Liver (tissue), 9 donors: ENCODE measurements around the gene TMEM86B. TPM values are rescaled to one million over a fixed set of nuclear protein-coding genes. Genes with fewer than 3 reads are reported as not detected.

Experiments
- DNase-seq: peaks from one replicate; pipeline ENCODE4 v3.0.0-alpha.2; 2017; ENCODE audit warnings: low spot score
- H3K27ac ChIP-seq, 2 donors: one replicate each; pipeline ENCODE4 v1.7.0; 2013; ENCODE audit warnings: inconsistent platforms in 2 of 2, low read length in 2 of 2, control low read depth in 1 of 2, low read depth in 1 of 2, mild to moderate bottlenecking in 1 of 2
- H3K27me3 ChIP-seq, 4 donors: one replicate each; pipeline versions ENCODE4 v1.6.1 to v1.7.0; 2013; ENCODE audit warnings: low read length in 3 of 4, inconsistent platforms in 1 of 4, mild to moderate bottlenecking in 1 of 4, moderate library complexity in 1 of 4; ENCODE audit not compliant: control insufficient read depth in 4 of 4, insufficient read depth in 4 of 4
- H3K36me3 ChIP-seq, 4 donors: one replicate each; pipeline versions ENCODE4 v1.6.1 to v1.7.0; 2013; ENCODE audit warnings: low read length in 3 of 4, mild to moderate bottlenecking in 3 of 4, low read depth in 1 of 4, moderate library complexity in 1 of 4; ENCODE audit not compliant: control insufficient read depth in 4 of 4, insufficient read depth in 3 of 4
- H3K4me1 ChIP-seq, 4 donors: one replicate each; pipeline versions ENCODE4 v1.6.1 to v1.7.0; 2013; ENCODE audit warnings: low read length in 3 of 4, mild to moderate bottlenecking in 3 of 4, moderate library complexity in 1 of 4; ENCODE audit not compliant: control insufficient read depth in 4 of 4, insufficient read depth in 4 of 4
- H3K4me3 ChIP-seq, 3 donors: one replicate each; pipeline versions ENCODE4 v1.6.1 to v1.7.0; 2013; ENCODE audit warnings: low read length in 3 of 3, control low read depth in 1 of 3, low read depth in 1 of 3, mild to moderate bottlenecking in 1 of 3
- H3K9ac ChIP-seq, 2 donors: one replicate each; pipeline ENCODE4 v1.7.0; 2013; ENCODE audit warnings: low read length in 2 of 2, mild to moderate bottlenecking in 2 of 2, moderate library complexity in 2 of 2, control low read depth in 1 of 2, low read depth in 1 of 2
- H3K9me3 ChIP-seq, 4 donors: one replicate each; pipeline versions ENCODE4 v1.6.1 to v1.7.0; 2013; ENCODE audit warnings: low read length in 3 of 4; ENCODE audit not compliant: control insufficient read depth in 4 of 4
- FOXA1 ChIP-seq: IDR thresholded peaks from 2 replicates; pipeline ENCODE4 v1.6.1; 2016; ENCODE audit warnings: antibody characterized with exemption
- JUND ChIP-seq, 2 donors: IDR thresholded peaks; 2 replicates each; pipeline ENCODE4 v1.6.1; 2016; ENCODE audit warnings: antibody characterized with exemption in 2 of 2
- RAD21 ChIP-seq, 2 donors: IDR thresholded peaks; 2 replicates each; pipeline ENCODE4 v1.6.1; 2016; ENCODE audit warnings: antibody characterized with exemption in 2 of 2, mild to moderate bottlenecking in 2 of 2
- SP1 ChIP-seq: IDR thresholded peaks from 2 replicates; pipeline ENCODE4 v1.6.1; 2018; ENCODE audit warnings: antibody characterized with exemption, mild to moderate bottlenecking
- TAF1 ChIP-seq: conservative IDR thresholded peaks from 2 replicates; pipeline ENCODE4 v1.6.1; 2016; ENCODE audit warnings: antibody characterized with exemption, mild to moderate bottlenecking
- YY1 ChIP-seq: IDR thresholded peaks from 2 replicates; pipeline ENCODE4 v1.6.1; 2016; ENCODE audit warnings: antibody characterized with exemption, mild to moderate bottlenecking
- WGBS: extraction: QIAGEN DNeasy Blood & Tissue Kit; methylation state at CpG from one replicate; pipeline ENCODE4 v1.1.7; 2013; 5-methylcytosine and 5-hydroxymethylcytosine counted together
- polyA plus RNA-seq, 2 donors: library from polyadenylated mRNA; stranded (reverse) in 1 of 2; unstranded in 1 of 2; fragments of 200-250 nt in 1 of 2; fragments of >200 nt in 1 of 2; fragmentation: Nextera tagmentation in 1 of 2; extraction: Ambion mirVana in 1 of 2; gene quantifications; one replicate each; pipeline versions ENCODE4 v1.2.1 to v1.2.3, GENCODE V29; 2013 to 2015
- total RNA-seq, 2 donors: library from RNA; depleted of rRNA; stranded (reverse); fragments of >200 nt; gene quantifications; one replicate each; pipeline ENCODE4 v1.2.3, GENCODE V29; 2014
- TF ChIP-seq, protein P1 (sequence below): IDR thresholded peaks from 2 replicates; pipeline ENCODE4 v1.6.1; 2016; ENCODE audit warnings: antibody characterized with exemption, mild to moderate bottlenecking
- TF ChIP-seq, protein P2 (sequence below): IDR thresholded peaks from 2 replicates; pipeline ENCODE4 v1.6.1; 2016; ENCODE audit warnings: antibody characterized with exemption
- TF ChIP-seq, protein P3 (sequence below): IDR thresholded peaks from 2 replicates; pipeline ENCODE4 v1.6.1; 2016; ENCODE audit warnings: antibody characterized with exemption
- TF ChIP-seq, protein P4 (sequence below): fragments of 150-350 bp; IDR thresholded peaks from 2 replicates; pipeline ENCODE4 v1.5.1; 2017; ENCODE audit warnings: improper control_type of control experiment, low read depth, low read length; ENCODE audit not compliant: missing input control
- donor health status: healthy.
- donor health status: healthy.
- donor health status: healthy.
- donor health status: healthy.
- donor health status: healthy.

TMEM86B gene
- total and polyA plus RNA-seq, 4 donors, result 4.8 to 20.1 (median 16.6) TPM

DNA sequence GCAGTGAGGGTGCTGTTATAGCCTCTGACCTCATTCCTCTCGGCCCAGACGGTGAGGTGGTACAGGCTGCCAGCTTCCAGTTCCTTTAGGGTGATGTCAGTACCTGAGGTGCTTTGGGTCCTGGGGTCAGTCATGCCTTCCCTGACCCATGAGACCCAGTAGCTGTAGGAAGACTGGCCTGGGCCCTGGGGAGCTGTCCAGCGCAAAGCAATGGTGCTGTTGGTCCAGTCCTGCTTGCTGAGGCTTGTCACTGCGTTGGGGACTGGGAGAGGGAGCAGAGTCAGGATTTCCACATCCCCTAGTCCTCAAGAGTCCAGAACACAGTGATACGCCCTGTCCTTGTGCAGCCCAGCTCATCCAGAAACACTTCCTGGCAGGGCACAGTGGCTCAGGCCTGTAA, 29.9 kb downstream of the TMEM86B start:
- no peak for TF ChIP-seq FOXA1
- TF ChIP-seq, protein P1, sequence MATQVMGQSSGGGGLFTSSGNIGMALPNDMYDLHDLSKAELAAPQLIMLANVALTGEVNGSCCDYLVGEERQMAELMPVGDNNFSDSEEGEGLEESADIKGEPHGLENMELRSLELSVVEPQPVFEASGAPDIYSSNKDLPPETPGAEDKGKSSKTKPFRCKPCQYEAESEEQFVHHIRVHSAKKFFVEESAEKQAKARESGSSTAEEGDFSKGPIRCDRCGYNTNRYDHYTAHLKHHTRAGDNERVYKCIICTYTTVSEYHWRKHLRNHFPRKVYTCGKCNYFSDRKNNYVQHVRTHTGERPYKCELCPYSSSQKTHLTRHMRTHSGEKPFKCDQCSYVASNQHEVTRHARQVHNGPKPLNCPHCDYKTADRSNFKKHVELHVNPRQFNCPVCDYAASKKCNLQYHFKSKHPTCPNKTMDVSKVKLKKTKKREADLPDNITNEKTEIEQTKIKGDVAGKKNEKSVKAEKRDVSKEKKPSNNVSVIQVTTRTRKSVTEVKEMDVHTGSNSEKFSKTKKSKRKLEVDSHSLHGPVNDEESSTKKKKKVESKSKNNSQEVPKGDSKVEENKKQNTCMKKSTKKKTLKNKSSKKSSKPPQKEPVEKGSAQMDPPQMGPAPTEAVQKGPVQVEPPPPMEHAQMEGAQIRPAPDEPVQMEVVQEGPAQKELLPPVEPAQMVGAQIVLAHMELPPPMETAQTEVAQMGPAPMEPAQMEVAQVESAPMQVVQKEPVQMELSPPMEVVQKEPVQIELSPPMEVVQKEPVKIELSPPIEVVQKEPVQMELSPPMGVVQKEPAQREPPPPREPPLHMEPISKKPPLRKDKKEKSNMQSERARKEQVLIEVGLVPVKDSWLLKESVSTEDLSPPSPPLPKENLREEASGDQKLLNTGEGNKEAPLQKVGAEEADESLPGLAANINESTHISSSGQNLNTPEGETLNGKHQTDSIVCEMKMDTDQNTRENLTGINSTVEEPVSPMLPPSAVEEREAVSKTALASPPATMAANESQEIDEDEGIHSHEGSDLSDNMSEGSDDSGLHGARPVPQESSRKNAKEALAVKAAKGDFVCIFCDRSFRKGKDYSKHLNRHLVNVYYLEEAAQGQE, result peak; percentile 59
- no peaks in the 10 kb centered on the region for H3K4me1 ChIP-seq
- no peak overlapping the region for H3K27ac ChIP-seq
- H3K27me3 ChIP-seq, result no peaks in the 10 kb centered on the region
- peaks cover 0 to 3% (median 1%) of the 10 kb centered on the region in 4 donors for H3K36me3 ChIP-seq
- DNase-seq, result no peak
- WGBS, result 85% methylated on average over 5 of the region's 5 CpGs
- H3K4me3 ChIP-seq, result no peak overlapping the region
- H3K9me3 ChIP-seq, result no peaks in the 10 kb centered on the region
- no peak overlapping the region for H3K9ac ChIP-seq

DNA sequence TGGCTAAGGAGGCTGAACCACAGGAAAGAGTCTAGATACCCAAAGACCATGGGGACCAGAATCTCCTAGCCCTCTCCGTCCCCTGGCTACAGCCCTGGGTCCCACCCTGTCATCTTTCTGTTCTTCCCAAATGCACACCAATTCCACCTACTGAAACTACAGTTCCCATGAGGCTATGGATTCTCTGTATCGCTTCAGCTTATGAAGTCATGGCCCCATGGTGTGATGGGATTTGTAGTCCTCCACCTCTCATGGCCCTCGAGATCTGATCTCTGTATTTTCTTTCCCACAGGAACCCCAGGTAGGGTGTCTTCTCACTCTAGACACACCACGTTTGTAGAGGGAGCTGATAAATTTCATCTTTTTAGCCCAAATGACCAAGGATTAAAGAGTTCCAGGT, 31.0 kb downstream of the TMEM86B start:
- H3K9me3 ChIP-seq, result no peaks in the 10 kb centered on the region
- no peaks in the 10 kb centered on the region for H3K4me1 ChIP-seq
- H3K27me3 ChIP-seq, result no peaks in the 10 kb centered on the region
- DNase-seq, result no peak
- no peak overlapping the region for H3K27ac ChIP-seq
- TF ChIP-seq, protein P2, sequence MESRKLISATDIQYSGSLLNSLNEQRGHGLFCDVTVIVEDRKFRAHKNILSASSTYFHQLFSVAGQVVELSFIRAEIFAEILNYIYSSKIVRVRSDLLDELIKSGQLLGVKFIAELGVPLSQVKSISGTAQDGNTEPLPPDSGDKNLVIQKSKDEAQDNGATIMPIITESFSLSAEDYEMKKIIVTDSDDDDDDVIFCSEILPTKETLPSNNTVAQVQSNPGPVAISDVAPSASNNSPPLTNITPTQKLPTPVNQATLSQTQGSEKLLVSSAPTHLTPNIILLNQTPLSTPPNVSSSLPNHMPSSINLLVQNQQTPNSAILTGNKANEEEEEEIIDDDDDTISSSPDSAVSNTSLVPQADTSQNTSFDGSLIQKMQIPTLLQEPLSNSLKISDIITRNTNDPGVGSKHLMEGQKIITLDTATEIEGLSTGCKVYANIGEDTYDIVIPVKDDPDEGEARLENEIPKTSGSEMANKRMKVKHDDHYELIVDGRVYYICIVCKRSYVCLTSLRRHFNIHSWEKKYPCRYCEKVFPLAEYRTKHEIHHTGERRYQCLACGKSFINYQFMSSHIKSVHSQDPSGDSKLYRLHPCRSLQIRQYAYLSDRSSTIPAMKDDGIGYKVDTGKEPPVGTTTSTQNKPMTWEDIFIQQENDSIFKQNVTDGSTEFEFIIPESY, result no peak
- TF ChIP-seq, protein P3, sequence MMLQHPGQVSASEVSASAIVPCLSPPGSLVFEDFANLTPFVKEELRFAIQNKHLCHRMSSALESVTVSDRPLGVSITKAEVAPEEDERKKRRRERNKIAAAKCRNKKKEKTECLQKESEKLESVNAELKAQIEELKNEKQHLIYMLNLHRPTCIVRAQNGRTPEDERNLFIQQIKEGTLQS, result no peak
- TF ChIP-seq, protein P4, sequence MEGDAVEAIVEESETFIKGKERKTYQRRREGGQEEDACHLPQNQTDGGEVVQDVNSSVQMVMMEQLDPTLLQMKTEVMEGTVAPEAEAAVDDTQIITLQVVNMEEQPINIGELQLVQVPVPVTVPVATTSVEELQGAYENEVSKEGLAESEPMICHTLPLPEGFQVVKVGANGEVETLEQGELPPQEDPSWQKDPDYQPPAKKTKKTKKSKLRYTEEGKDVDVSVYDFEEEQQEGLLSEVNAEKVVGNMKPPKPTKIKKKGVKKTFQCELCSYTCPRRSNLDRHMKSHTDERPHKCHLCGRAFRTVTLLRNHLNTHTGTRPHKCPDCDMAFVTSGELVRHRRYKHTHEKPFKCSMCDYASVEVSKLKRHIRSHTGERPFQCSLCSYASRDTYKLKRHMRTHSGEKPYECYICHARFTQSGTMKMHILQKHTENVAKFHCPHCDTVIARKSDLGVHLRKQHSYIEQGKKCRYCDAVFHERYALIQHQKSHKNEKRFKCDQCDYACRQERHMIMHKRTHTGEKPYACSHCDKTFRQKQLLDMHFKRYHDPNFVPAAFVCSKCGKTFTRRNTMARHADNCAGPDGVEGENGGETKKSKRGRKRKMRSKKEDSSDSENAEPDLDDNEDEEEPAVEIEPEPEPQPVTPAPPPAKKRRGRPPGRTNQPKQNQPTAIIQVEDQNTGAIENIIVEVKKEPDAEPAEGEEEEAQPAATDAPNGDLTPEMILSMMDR, result no peak
- no peak for TF ChIP-seq YY1
- TF ChIP-seq RAD21 (IDR thresholded peaks at IDR 0.05), result no peak
- no peak for TF ChIP-seq SP1
- no peak for TF ChIP-seq TAF1
- TF ChIP-seq, protein P1, result no peak
- no peak for TF ChIP-seq JUND (IDR thresholded peaks at IDR 0.05)
- H3K4me3 ChIP-seq, result no peak overlapping the region
- no peak overlapping the region for H3K9ac ChIP-seq
- peaks cover 0 to 3% (median 1%) of the 10 kb centered on the region in 4 donors for H3K36me3 ChIP-seq
- WGBS, result 83% methylated on average over 4 of the region's 4 CpGs
